Fibroblast of skin of abdomen (primary cell): Measurements from ENCODE around the gene PRKCA. TPM values are rescaled to one million over a fixed set of nuclear protein-coding genes. Genes with fewer than 3 reads are reported as not detected.
A peak's percentile ranks its signal among the peaks of the same experiment; 100 is the strongest.
"Not testable (repeated sequence)": the region's sequence is repeated elsewhere in the genome, so short reads cannot be mapped to it uniquely, and the experiment has no call there.

ENCODE experiments used
- DNase-seq: peaks from one replicate; pipeline ENCODE4 v3.0.0-alpha.2; 2013
- polyA plus RNA-seq, 2 experiments: library from polyadenylated mRNA; unstranded; fragments of 120-200 nt; gene quantifications; one replicate each; pipeline ENCODE4 v1.2.1, GENCODE V29; 2013; ENCODE audit not compliant: insufficient read length in 2 of 2

PRKCA gene
- polyA plus RNA-seq (2013, experiment 1 of 2; ENCODE audit: insufficient read length), result 40.5 TPM
- 38.9 TPM for polyA plus RNA-seq (2013, experiment 2 of 2; ENCODE audit: insufficient read length)

DNA sequence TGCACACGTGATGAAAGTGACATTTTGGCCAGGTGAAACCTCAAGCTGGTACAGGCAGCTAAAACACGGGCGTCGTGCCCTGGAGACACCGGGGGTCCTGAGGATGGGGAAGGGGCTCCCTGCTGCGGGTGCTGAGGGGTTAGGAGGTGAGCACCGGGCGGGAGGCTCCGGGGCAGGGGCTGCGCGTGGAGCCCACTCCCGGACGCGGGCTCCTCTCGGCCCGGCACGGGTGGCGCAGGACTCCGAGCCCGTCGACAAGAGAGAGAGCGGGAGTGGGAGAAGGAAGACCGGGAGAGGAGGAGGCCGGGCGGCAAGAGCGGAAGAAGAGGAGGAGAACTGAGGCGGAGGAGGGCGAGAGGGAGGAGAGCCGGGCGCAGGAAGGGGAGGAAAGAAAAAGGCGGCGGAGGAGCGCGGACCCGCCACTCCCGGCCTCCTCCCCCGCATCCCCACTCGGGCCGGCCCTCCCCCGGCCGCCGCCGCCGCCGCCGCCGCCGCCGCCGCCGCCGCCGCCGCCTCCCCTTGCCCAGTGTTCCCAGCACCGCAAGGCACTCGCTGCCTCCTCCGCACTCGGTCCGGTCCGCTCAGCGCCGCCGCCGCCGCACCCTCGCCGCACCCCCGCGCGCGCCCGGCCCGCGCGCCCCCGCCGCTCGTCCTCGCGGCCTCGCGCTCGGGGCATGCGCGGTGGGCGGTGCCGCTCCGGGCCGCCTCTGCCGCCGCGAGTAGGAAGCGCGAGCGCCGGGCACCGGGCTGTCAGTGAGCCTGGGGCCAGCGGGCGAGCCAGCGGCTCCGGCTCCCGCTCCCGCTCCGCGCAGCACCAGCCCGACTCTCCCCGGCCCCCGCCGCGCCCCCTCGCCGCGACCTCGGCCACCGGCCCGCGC, at the start of gene PRKCA:
Gene PRKCA, plus strand, starts transcription at position 750 of the 878 bp plus-strand sequence.
- peak; percentile 81 for DNase-seq

DNA sequence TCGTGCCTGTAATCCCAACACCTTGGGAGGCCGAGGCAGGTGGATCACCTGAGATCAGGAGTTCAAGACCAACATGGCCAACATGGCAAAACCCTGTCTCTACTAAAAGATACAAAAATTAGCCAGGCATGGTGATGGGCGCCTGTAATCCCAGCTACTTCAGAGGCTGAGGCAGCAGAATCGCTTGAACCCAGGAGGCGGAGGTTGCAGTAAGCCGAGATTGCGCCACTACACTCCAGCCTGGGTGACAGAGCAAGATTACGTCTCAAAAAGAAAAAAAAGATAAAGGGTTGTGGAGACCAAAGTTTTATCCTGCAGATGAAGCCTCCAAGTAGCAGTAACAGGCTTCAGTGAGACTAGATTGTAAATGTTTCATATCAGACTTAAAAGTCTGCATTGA, 49.0 kb upstream of the PRKCA start:
- DNase-seq, result not testable (repeated sequence)

GRCh38 chr17:66255112-66255511, 47.3 kb upstream of the PRKCA start:
- DNase-seq, result peak; percentile 78

- no peak for DNase-seq
Observed at GRCh38 chr17:66255527-66255971, 46.9 kb upstream of the PRKCA start.

DNA sequence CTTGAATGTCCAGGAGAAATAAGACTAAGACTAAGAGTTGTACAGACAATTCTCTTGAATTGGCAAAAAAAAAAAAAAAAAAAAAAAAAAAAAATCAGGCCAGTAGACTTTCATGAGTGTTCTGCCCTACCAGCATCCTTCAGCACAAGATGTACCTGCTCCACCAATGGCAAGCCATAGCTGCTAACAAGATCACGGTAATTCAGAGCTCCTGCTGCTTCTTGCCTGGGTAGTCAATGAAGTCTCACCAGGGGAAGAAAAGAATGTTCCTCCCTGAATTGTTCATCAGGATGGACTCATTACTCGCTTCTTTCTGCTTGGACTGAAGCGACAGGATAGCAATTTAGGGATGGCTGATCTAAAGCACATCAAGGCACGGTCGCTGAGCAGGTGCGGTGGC, 42.1 kb upstream of the PRKCA start:
- DNase-seq, result no peak

GRCh38 chr17:66260688-66261087, 41.7 kb upstream of the PRKCA start:
- no peak for DNase-seq

DNA sequence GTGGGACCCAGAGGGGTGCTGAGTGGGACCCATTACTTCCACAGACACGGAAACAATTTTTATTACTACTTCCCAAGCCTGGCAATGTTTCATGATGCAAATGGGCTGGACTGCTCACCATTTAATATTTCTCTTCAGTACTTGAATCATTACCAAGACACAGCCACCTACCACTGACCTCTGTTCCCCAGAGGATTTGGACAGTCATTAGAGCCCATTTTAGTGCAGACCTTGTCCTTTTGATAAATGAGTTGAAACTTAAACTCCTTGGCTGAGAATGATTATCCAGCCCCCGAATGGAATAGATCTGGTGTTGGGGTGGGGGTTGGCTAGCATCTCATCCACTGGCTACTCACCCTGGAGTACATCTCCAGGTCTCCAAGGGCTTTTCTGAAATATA, 39.6 kb upstream of the PRKCA start:
- DNase-seq, result no peak

GRCh38 chr17:66264696-66265095, 37.7 kb upstream of the PRKCA start:
- no peak for DNase-seq

DNA sequence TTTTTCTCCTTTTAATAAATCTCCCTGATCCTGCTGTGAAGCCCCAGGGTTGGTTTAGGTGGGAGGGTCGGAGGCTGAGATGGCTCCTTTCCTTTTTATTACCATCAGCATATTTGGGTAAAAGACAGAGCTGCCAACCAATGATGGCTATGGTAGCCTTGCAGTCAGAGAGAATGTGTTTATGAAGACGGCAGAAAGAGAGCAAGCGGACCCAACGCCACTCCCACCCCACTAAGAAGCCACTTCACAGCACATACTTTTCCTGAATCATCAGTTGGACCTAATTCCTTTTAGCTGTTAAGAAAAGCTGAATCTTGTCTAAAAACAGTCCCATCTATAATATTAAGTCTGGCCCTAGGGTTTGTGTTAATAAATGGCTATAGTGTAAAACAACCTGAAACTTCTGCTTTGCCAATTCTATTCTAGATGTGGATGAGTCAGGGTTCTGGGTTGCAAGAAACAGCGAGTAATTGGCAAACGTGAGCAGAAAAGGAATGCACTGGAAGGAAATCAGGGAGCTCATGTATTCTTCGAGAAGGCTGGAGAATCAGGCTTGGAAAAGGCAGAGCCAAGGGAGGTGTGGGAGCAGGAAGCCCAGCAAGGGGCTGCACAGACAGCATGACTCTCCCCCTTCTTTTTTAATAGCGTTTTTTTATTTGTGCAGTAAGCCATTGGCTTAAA, 34.0 kb upstream of the PRKCA start:
- peak; percentile 89 for DNase-seq

DNA sequence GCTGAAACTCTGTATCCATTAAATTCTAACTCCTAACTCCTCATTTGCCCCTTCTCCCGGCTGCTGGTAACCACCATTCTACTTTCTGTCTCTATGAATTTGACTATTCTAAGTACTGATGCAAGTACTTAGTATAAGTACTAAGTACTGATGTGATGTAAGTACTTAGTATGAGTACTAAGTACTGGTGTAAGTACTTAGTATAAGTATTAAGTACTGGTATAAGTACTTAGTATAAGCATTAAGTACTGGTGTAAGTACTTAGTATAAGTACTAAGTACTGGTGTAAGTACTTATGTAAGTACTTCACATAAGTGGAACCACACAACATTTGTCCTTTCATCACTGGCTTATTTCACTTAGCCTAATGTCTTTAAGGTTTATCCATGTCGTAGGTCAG, 32.3 kb upstream of the PRKCA start:
- no peak for DNase-seq

DNA sequence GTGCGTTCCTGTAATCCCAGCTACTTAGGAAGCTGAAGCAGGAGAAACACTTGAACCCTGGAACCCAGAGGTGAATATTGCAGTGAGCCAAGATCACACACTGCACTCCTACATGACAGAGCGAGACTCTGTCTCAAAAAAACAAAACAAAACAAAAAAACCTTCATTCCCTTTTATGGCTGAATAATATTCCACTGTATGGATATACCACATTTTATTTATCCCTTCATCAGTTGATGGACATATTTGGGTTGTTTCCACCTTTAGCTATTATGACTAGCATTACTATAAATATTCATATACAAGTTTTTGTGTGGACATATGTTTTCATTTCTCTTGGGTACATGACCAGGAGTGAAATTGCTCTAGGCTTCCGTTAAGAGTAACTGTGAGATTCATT, 30.9 kb upstream of the PRKCA start:
- DNase-seq, result no peak

GRCh38 chr17:66272811-66273585, 29.4 kb upstream of the PRKCA start:
- DNase-seq, result peak; percentile 89

DNA sequence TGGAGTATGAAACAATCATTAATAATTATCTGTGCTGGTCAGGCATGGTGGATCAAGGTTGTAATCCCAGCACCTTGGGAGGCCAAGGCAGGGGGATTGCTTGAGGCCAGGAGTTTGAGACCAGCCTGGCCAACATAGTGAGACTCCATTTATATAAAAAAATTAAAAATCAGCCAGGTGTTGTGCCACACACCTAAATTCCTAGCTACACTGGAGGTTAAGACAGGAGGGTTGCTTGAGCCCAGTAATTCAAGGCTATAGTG, 28.9 kb upstream of the PRKCA start:
- no peak for DNase-seq

- DNase-seq, result peak; percentile 86
Observed at GRCh38 chr17:66275651-66276050, 26.8 kb upstream of the PRKCA start.

DNA sequence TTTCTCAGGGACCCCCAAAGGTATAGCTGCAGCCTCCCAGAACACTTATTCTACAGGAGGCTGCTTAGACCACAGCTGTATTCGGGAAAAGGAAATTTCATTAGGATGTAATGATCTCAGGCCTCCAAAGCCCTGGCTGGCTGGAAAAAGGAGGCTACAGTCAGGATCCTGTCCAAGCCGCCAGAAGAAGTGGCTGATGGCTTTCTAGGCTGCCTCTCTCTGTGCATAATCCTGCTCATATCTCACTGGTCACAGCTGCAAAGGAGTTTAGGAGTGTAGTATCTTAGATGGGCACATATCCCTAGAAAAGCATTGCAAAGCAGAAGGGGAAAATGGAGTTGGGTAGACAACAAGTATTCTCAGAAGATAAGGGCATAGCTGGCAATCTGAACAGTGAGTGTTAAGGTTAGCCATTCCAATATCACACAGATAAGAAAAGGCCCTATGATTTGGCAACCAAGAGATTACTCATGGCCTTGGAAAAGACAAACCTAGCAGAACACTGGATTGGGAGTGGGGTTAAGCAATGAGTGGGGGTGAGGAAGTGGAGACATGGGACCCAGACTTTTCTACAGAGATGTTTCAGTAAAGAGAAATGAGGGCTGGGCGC, 26.0 kb upstream of the PRKCA start:
- DNase-seq, result peak; percentile 19

DNA sequence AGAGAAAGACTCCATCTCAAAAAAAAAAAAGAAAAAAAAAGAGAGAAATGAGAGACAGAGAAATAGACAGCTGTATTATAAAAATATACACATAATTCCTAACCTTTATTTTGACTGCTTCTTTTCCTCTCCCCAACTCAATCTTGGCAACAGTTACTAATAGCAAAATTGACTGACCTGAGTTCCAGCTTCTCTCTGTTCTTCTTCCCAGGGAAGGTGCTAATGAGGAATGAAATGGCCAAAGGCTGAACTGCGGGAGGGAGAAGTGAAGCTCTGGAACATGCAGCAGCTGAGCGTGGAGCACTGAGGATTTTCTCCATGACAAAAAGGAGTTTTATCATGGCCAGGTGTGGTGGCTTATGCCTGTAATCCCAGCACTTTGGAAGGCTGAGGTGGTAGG, 25.2 kb upstream of the PRKCA start:
- DNase-seq, result no peak

DNA sequence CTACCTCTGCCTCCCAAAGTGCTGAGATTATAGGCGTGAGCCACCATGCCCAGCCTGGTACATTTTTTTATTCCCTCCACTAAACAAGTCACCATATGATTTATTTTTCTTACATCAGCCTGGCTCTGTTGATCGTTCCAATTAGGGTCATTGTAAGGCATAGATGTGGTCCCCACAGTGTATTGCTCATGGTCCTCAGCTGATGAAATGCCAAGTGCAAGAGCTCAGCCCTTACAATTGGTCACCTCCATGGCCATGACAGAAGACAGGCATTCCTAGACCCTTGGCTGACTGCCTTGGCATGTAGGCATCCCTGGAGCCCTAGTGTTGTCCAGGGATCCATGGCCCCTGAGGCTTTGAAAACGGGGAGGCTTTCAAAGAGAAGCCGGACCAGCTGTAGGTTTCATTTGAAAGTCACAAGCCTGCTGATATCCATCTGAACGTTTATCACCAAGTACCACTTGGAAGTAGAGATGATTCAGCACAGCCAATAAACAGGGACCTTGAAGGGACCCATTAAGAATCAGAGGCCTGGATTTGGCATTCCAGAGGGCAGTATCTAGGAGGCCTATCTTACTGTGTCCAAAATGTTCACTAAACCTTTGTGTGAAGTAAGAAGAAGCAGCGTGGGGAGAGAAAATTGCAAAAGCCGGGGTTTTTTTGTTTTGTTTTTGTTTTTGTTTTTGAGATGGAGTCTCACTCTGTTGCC, 20.6 kb upstream of the PRKCA start:
- DNase-seq, result peak; percentile 11

- no peak for DNase-seq
Observed at GRCh38 chr17:66283296-66283934, 19.0 kb upstream of the PRKCA start.

- no peak for DNase-seq
Observed at GRCh38 chr17:66283971-66284370, 18.4 kb upstream of the PRKCA start.

GRCh38 chr17:66285149-66285548, 17.3 kb upstream of the PRKCA start:
- DNase-seq, result no peak

GRCh38 chr17:66287911-66288310, 14.5 kb upstream of the PRKCA start:
- DNase-seq, result no peak
